ENCODE measurements around the gene GMPR.
"Not testable (repeated sequence)": the region's sequence is repeated elsewhere in the genome, so short reads cannot be mapped to it uniquely, and the experiment has no call there.

GRCh38 chr6:16259604-16260003, 21.2 kb downstream of the GMPR start:
- TF ChIP-seq CTCF (conservative IDR thresholded peaks at IDR 0.05; ENCODE audit: low read length); EZH2phosphoT487 (IDR thresholded peaks at IDR 0.05; ENCODE audit: borderline replicate concordance, low read depth, low read length): not testable (repeated sequence)

Data from OCI-LY7 (cell line).